BE2C (cell line): ENCODE data around the gene PHYKPL.

Source experiments
- DNase-seq: peaks from one replicate; pipeline ENCODE4 v3.0.0-alpha.2; 2020
- H3K27me3 ChIP-seq: fragments of 250-450 bp; sonication (Bioruptor Pico); 2 replicates; pipeline ENCODE4 v1.5.1; 2020; ENCODE audit warnings: mild to moderate bottlenecking
- H3K36me3 ChIP-seq: fragments of 250-450 bp; sonication (Bioruptor Pico); 2 replicates; pipeline ENCODE4 v1.5.1; 2020; ENCODE audit warnings: mild to moderate bottlenecking
- H3K4me1 ChIP-seq: fragments of 250-450 bp; sonication (Bioruptor Pico); 2 replicates; pipeline ENCODE4 v1.5.1; 2020
- H3K4me3 ChIP-seq: 2 replicates; pipeline ENCODE4 v1.5.1; 2011; ENCODE audit warnings: low read depth, low read length
- H3K9me3 ChIP-seq: fragments of 250-450 bp; sonication (Bioruptor Pico); 2 replicates; pipeline ENCODE4 v1.5.1; 2020
- CTCF ChIP-seq: IDR thresholded peaks from 2 replicates; pipeline ENCODE4 v1.5.1; 2012; ENCODE audit warnings: mild to moderate bottlenecking, low read depth, low read length

PHYKPL gene

GRCh38 chr5:178245389-178245788 is 12.8 kb upstream of the PHYKPL start:
- no peak overlapping the region for H3K4me3 ChIP-seq
- no peaks in the 10 kb centered on the region for H3K9me3 ChIP-seq
- DNase-seq: no peak
- no peaks in the 10 kb centered on the region for H3K36me3 ChIP-seq
- no peaks in the 10 kb centered on the region for H3K27me3 ChIP-seq
- no peak for TF ChIP-seq CTCF
- H3K4me1 ChIP-seq: no peaks in the 10 kb centered on the region

GRCh38 chr5:178244576-178244975 is 12.0 kb upstream of the PHYKPL start:
- Histone ChIP-seq H3K4me3 (no peak overlapping the region), H3K27me3 (no peaks in the 10 kb centered on the region)

GRCh38 chr5:178242416-178242815 is 9.8 kb upstream of the PHYKPL start:
- H3K9me3 ChIP-seq: no peaks in the 10 kb centered on the region
- H3K27me3 ChIP-seq: no peaks in the 10 kb centered on the region
- no peak for TF ChIP-seq CTCF
- H3K36me3 ChIP-seq: no peaks in the 10 kb centered on the region
- DNase-seq: no peak
- H3K4me3 ChIP-seq: no peak overlapping the region
- H3K4me1 ChIP-seq: no peaks in the 10 kb centered on the region

More at GRCh38 chr5:178244576-178244975, 12.0 kb upstream of the PHYKPL start:
- DNase-seq: no peak
- H3K9me3 ChIP-seq: no peaks in the 10 kb centered on the region
- H3K4me1 ChIP-seq: no peaks in the 10 kb centered on the region
- no peak for TF ChIP-seq CTCF
- no peaks in the 10 kb centered on the region for H3K36me3 ChIP-seq

GRCh38 chr5:178241688-178242231 is 9.2 kb upstream of the PHYKPL start:
- Histone ChIP-seq H3K4me3 (no peak overlapping the region), H3K4me1 (no peaks in the 10 kb centered on the region), H3K9me3 (no peaks in the 10 kb centered on the region), H3K36me3 (no peaks in the 10 kb centered on the region), H3K27me3 (no peaks in the 10 kb centered on the region)
- DNase-seq: no peak
- no peak for TF ChIP-seq CTCF

GRCh38 chr5:178241231-178241663 is 8.6 kb upstream of the PHYKPL start:
- no peak for TF ChIP-seq CTCF
- H3K36me3 ChIP-seq: no peaks in the 10 kb centered on the region
- no peaks in the 10 kb centered on the region for H3K9me3 ChIP-seq
- H3K27me3 ChIP-seq: no peaks in the 10 kb centered on the region
- no peaks in the 10 kb centered on the region for H3K4me1 ChIP-seq
- no peak overlapping the region for H3K4me3 ChIP-seq
- no peak for DNase-seq

- Histone ChIP-seq H3K4me3 (no peak overlapping the region), H3K36me3 (no peaks in the 10 kb centered on the region), H3K9me3 (no peaks in the 10 kb centered on the region), H3K4me1 (no peaks in the 10 kb centered on the region), H3K27me3 (no peaks in the 10 kb centered on the region)
- DNase-seq: no peak
- TF ChIP-seq CTCF: no peak
Observed at GRCh38 chr5:178240766-178241165, 8.2 kb upstream of the PHYKPL start.
